HG03060 (cell line): ENCODE measurements around the gene ARHGAP1.
"Not testable (repeated sequence)": the region's sequence is repeated elsewhere in the genome, so short reads cannot be mapped to it uniquely, and the experiment has no call there.

ENCODE experiments used
- ATAC-seq: cut with Tn5 transposase; IDR thresholded peaks from one replicate; pipeline ENCODE4 v1.9.1; 2021; ENCODE audit warnings: low read depth, moderate number of reproducible peaks; ENCODE audit not compliant: unreplicated experiment

Gene ARHGAP1

GRCh38 chr11:46675288-46675851 lies 25.0 kb downstream of the ARHGAP1 start:
- ATAC-seq: no peak

GRCh38 chr11:46674463-46675287 lies 25.7 kb downstream of the ARHGAP1 start:
- ATAC-seq: no peak

GRCh38 chr11:46673713-46674462 lies 26.5 kb downstream of the ARHGAP1 start:
- no peak for ATAC-seq

- no peak for ATAC-seq
These were observed 28.0 kb downstream of the ARHGAP1 start for GRCh38 chr11:46672381-46672839.

- ATAC-seq: no peak
These were observed 28.5 kb downstream of the ARHGAP1 start for GRCh38 chr11:46671958-46672315.

- ATAC-seq: not testable (repeated sequence)
These were observed 29.9 kb downstream of the ARHGAP1 start for GRCh38 chr11:46670521-46670920.

GRCh38 chr11:46669711-46670139 lies 30.7 kb downstream of the ARHGAP1 start:
- ATAC-seq: no peak

GRCh38 chr11:46668480-46669085 lies 31.8 kb downstream of the ARHGAP1 start:
- no peak for ATAC-seq

GRCh38 chr11:46667043-46667481 lies 33.4 kb downstream of the ARHGAP1 start:
- no peak for ATAC-seq

GRCh38 chr11:46666516-46666915 lies 33.9 kb downstream of the ARHGAP1 start:
- no peak for ATAC-seq

GRCh38 chr11:46665356-46665755 lies 35.1 kb downstream of the ARHGAP1 start:
- ATAC-seq: no peak

- no peak for ATAC-seq
These were observed 35.8 kb downstream of the ARHGAP1 start for GRCh38 chr11:46664612-46665011.

- no peak for ATAC-seq
These were observed 37.0 kb downstream of the ARHGAP1 start for GRCh38 chr11:46663277-46663940.

- ATAC-seq: no peak
These were observed 38.1 kb downstream of the ARHGAP1 start for GRCh38 chr11:46662366-46662765.

- ATAC-seq: no peak
These were observed 38.6 kb downstream of the ARHGAP1 start for GRCh38 chr11:46661836-46662235.

GRCh38 chr11:46659908-46660307 lies 40.5 kb downstream of the ARHGAP1 start:
- no peak for ATAC-seq

GRCh38 chr11:46658259-46658658 lies 42.2 kb downstream of the ARHGAP1 start:
- ATAC-seq: no peak

GRCh38 chr11:46657186-46657585 lies 43.2 kb downstream of the ARHGAP1 start:
- no peak for ATAC-seq

- ATAC-seq: no peak
These were observed 44.8 kb downstream of the ARHGAP1 start for GRCh38 chr11:46655631-46656030.

GRCh38 chr11:46649180-46649738 lies 51.2 kb downstream of the ARHGAP1 start:
- ATAC-seq: no peak
